Hepatocyte (in vitro differentiated cells): ENCODE data around the gene GEMIN4. TPM values are rescaled to one million over a fixed set of nuclear protein-coding genes. Genes with fewer than 3 reads are reported as not detected.

ENCODE experiments used
- DNase-seq: peaks from one replicate; pipeline ENCODE4 v3.0.0-alpha.2; 2016; ENCODE audit warnings: low spot score
- H2AFZ ChIP-seq: fragments of 200-600 bp; sonication (generic); 2 replicates; pipeline ENCODE4 v1.6.0; 2016; ENCODE audit warnings: antibody characterized with exemption, mild to moderate bottlenecking
- H3K27ac ChIP-seq: fragments of 200-600 bp; sonication (generic); 2 replicates; pipeline ENCODE4 v1.5.1; 2016; ENCODE audit warnings: mild to moderate bottlenecking
- H3K27me3 ChIP-seq: fragments of 200-600 bp; sonication (generic); 2 replicates; pipeline ENCODE4 v1.6.1; 2016
- H3K36me3 ChIP-seq: fragments of 200-600 bp; sonication (generic); replicated peaks from 2 replicates; pipeline ENCODE4 v1.5.1; 2016; ENCODE audit warnings: low read depth; ENCODE audit not compliant: insufficient read depth
- H3K4me1 ChIP-seq: fragments of 200-600 bp; sonication (generic); 2 replicates; pipeline ENCODE4 v1.5.1; 2016; ENCODE audit warnings: mild to moderate bottlenecking, moderate library complexity; ENCODE audit not compliant: insufficient read depth
- H3K4me2 ChIP-seq: fragments of 200-600 bp; sonication (generic); 2 replicates; pipeline ENCODE4 v1.6.0; 2016
- H3K4me3 ChIP-seq: fragments of 200-600 bp; sonication (generic); 2 replicates; pipeline ENCODE4 v1.5.1; 2016; ENCODE audit warnings: mild to moderate bottlenecking
- H3K79me2 ChIP-seq: fragments of 200-600 bp; sonication (generic); 2 replicates; pipeline ENCODE4 v1.6.0; 2017; ENCODE audit warnings: mild to moderate bottlenecking
- H3K9me2 ChIP-seq: fragments of 200-600 bp; sonication (generic); replicated peaks from 2 replicates; pipeline ENCODE4 v1.6.0; 2017; ENCODE audit warnings: mild to moderate bottlenecking; ENCODE audit not compliant: insufficient read depth
- H3K9me3 ChIP-seq: fragments of 200-600 bp; sonication (generic); 2 replicates; pipeline ENCODE4 v1.5.1; 2016; ENCODE audit warnings: low read depth, mild to moderate bottlenecking
- H4K20me1 ChIP-seq: fragments of 200-600 bp; sonication (generic); 2 replicates; pipeline ENCODE4 v1.6.0; 2016; ENCODE audit warnings: mild to moderate bottlenecking; ENCODE audit not compliant: insufficient read depth, poor library complexity, severe bottlenecking
- EZH2 ChIP-seq: fragments of 200-600 bp; sonication (generic); IDR thresholded peaks from 2 replicates; pipeline ENCODE4 v1.6.1; 2016; ENCODE audit warnings: antibody characterized with exemption, mild to moderate bottlenecking, borderline replicate concordance
- EZH2phosphoT487 ChIP-seq: fragments of 200-600 bp; sonication (generic); IDR thresholded peaks from one replicate; pipeline ENCODE4 v1.6.1; 2018; ENCODE audit warnings: antibody characterized with exemption, mild to moderate bottlenecking, low read depth, moderate library complexity; ENCODE audit not compliant: unreplicated experiment, severe bottlenecking
- WGBS: methylation state at CpG from one replicate; pipeline ENCODE4 v1.1.6; 2016; ENCODE audit warnings: low lambda C conversion rate; ENCODE audit errors: missing lambda C conversion rate; 5-methylcytosine and 5-hydroxymethylcytosine counted together
- polyA plus RNA-seq: library from polyadenylated mRNA; unstranded; fragments of >200 nt; fragmentation: Nextera tagmentation; extraction: Ambion mirVana; gene quantifications from 2 replicates; pipeline ENCODE4 v1.2.1, GENCODE V29; 2016
- total RNA-seq: library from RNA; depleted of rRNA; stranded (reverse); fragments of >200 nt; gene quantifications from 2 replicates; pipeline ENCODE4 v1.2.3, GENCODE V29; 2014
- TF ChIP-seq, protein P1 (sequence below): fragments of 200-600 bp; sonication (generic); IDR thresholded peaks from 2 replicates; pipeline ENCODE4 v1.5.1; 2016; ENCODE audit warnings: antibody characterized with exemption, mild to moderate bottlenecking; ENCODE audit not compliant: poor library complexity

The GEMIN4 gene
- total and polyA plus RNA-seq, 2 experiments from 2014 or later: 12.0 to 12.8 TPM

DNA sequence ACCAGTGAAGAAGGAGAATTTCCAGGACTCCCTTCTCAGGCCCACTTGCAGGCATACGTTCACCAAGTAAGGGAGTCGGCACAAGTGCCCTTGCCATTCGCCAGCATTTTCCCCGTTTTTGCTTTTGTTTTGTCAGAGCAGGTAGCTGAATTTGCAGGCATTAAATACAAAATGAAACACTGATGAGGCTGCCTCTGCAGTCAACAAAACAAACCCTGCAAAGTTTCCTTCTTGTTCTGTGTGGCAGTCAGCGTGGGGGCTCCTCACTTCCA, 22.2 kb upstream of the GEMIN4 start:
- H2AFZ ChIP-seq: no peak overlapping the region
- H3K27me3 ChIP-seq: no peaks in the 10 kb centered on the region
- TF ChIP-seq EZH2 (no peak), EZH2phosphoT487 (no peak)
- TF ChIP-seq, protein P1, sequence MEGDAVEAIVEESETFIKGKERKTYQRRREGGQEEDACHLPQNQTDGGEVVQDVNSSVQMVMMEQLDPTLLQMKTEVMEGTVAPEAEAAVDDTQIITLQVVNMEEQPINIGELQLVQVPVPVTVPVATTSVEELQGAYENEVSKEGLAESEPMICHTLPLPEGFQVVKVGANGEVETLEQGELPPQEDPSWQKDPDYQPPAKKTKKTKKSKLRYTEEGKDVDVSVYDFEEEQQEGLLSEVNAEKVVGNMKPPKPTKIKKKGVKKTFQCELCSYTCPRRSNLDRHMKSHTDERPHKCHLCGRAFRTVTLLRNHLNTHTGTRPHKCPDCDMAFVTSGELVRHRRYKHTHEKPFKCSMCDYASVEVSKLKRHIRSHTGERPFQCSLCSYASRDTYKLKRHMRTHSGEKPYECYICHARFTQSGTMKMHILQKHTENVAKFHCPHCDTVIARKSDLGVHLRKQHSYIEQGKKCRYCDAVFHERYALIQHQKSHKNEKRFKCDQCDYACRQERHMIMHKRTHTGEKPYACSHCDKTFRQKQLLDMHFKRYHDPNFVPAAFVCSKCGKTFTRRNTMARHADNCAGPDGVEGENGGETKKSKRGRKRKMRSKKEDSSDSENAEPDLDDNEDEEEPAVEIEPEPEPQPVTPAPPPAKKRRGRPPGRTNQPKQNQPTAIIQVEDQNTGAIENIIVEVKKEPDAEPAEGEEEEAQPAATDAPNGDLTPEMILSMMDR: no peak
- peaks cover 20% of the 10 kb centered on the region for H3K79me2 ChIP-seq
- H3K4me2 ChIP-seq: no peak overlapping the region
- H3K4me1 ChIP-seq: no peaks in the 10 kb centered on the region
- no peaks in the 10 kb centered on the region for H3K9me3 ChIP-seq
- no peaks in the 10 kb centered on the region for H3K9me2 ChIP-seq
- H3K36me3 ChIP-seq: peaks cover 5% of the 10 kb centered on the region
- no peaks in the 10 kb centered on the region for H4K20me1 ChIP-seq
- DNase-seq: no peak
- no peak overlapping the region for H3K4me3 ChIP-seq
- WGBS: 91% methylated on average over 5 of the region's 5 CpGs
- H3K27ac ChIP-seq: no peak overlapping the region

GRCh38 chr17:773467-774312, 21.6 kb upstream of the GEMIN4 start:
- Histone ChIP-seq H2AFZ (no peak overlapping the region), H3K36me3 (peaks cover 5% of the 10 kb centered on the region), H3K27me3 (no peaks in the 10 kb centered on the region), H3K4me2 (no peak overlapping the region), H3K4me3 (no peak overlapping the region), H3K79me2 (peaks cover 16% of the 10 kb centered on the region), H4K20me1 (no peaks in the 10 kb centered on the region), H3K9me3 (no peaks in the 10 kb centered on the region), H3K4me1 (no peaks in the 10 kb centered on the region), H3K27ac (no peak overlapping the region), H3K9me2 (no peaks in the 10 kb centered on the region)
- no peak for DNase-seq
- 72% methylated on average over 14 of the region's 14 CpGs for WGBS
- TF ChIP-seq, protein P1: no peak
- TF ChIP-seq EZH2phosphoT487: no peak

GRCh38 chr17:773016-773415, 21.0 kb upstream of the GEMIN4 start:
- H3K9me3 ChIP-seq: no peaks in the 10 kb centered on the region
- no peak overlapping the region for H2AFZ ChIP-seq
- peaks cover 10% of the 10 kb centered on the region for H3K79me2 ChIP-seq
- H3K4me1 ChIP-seq: no peaks in the 10 kb centered on the region
- whole genome bisulfite sequencing: 88% methylated on average over 5 of the region's 5 CpGs
- no peaks in the 10 kb centered on the region for H3K9me2 ChIP-seq
- no peak overlapping the region for H3K4me3 ChIP-seq
- H3K27me3 ChIP-seq: no peaks in the 10 kb centered on the region
- DNase-seq: no peak
- peaks cover 5% of the 10 kb centered on the region for H3K36me3 ChIP-seq
- TF ChIP-seq EZH2phosphoT487 (no peak), EZH2 (no peak)
- TF ChIP-seq, protein P1: no peak
- no peak overlapping the region for H3K4me2 ChIP-seq
- H3K27ac ChIP-seq: no peak overlapping the region
- no peaks in the 10 kb centered on the region for H4K20me1 ChIP-seq

- no peak overlapping the region for H3K27ac ChIP-seq
- H3K4me2 ChIP-seq: no peak overlapping the region
- H3K4me1 ChIP-seq: no peaks in the 10 kb centered on the region
- H3K79me2 ChIP-seq: no peaks in the 10 kb centered on the region
- no peaks in the 10 kb centered on the region for H3K9me2 ChIP-seq
- DNase-seq: no peak
- H3K9me3 ChIP-seq: no peaks in the 10 kb centered on the region
- H4K20me1 ChIP-seq: no peaks in the 10 kb centered on the region
- no peak overlapping the region for H2AFZ ChIP-seq
- peaks cover 5% of the 10 kb centered on the region for H3K36me3 ChIP-seq
- no peaks in the 10 kb centered on the region for H3K27me3 ChIP-seq
- 89% methylated on average over 3 of the region's 3 CpGs for WGBS
- no peak overlapping the region for H3K4me3 ChIP-seq
- TF ChIP-seq, protein P1: no peak
- TF ChIP-seq EZH2 (no peak), EZH2phosphoT487 (no peak)
These were observed 15.0 kb upstream of the GEMIN4 start for GRCh38 chr17:767076-767475.
